Endothelial cell of umbilical vein (primary cell): ENCODE measurements around the gene DCLK1. TPM values are rescaled to one million over a fixed set of nuclear protein-coding genes. Genes with fewer than 3 reads are reported as not detected.

Experiments
- BruUV-seq: library from RNA; stranded (reverse); fragments of 400-500 nt; replicated peaks from 2 replicates; lab custom pipeline; 2021; lab: Mats Ljungman, UMichigan
- CTCF ChIA-PET: fragments of 300-600, 350-600 bp; sonication (Branson Sonifier 250); formaldehyde crosslinking; loops from one replicate; lab custom pipeline; 2021; ENCODE audit warnings: antibody characterized with exemption, inconsistent platforms; lab: Charles Lee
- POLR2A ChIA-PET: fragments of 300-600, 350-600 bp; sonication (Branson Sonifier 250); formaldehyde crosslinking; loops from one replicate; lab custom pipeline; 2021; ENCODE audit warnings: antibody characterized with exemption, inconsistent platforms; lab: Charles Lee
- DNase-seq: peaks from one replicate; pipeline ENCODE4 v3.0.0-alpha.2; 2011; ENCODE audit warnings: low read depth, low spot score
- FAIRE-seq: peaks from 2 replicates; lab custom pipeline; 2011; peaks lifted over from hg19 to GRCh38; lab: Jason Lieb, UNC
- H2AFZ ChIP-seq: 2 replicates; pipeline ENCODE4 v1.6.0; 2012; ENCODE audit warnings: low read depth, low read length, control low read depth, inconsistent platforms
- H3K27ac ChIP-seq: 2 replicates; pipeline ENCODE4 v1.5.1; 2011; ENCODE audit warnings: low read depth, mild to moderate bottlenecking, control low read depth, low read length, moderate library complexity; ENCODE audit not compliant: insufficient read depth
- H3K27me3 ChIP-seq, 2 experiments: 2 replicates each; pipeline versions ENCODE4 v1.6.0 to v1.6.1; 2011; ENCODE audit warnings: low read length in 2 of 2, mixed read lengths in 1 of 2; ENCODE audit not compliant: control insufficient read depth in 2 of 2, insufficient read depth in 2 of 2
- H3K36me3 ChIP-seq, 2 experiments: 2 replicates in 1 of 2; 3 replicates in 1 of 2; pipeline ENCODE4 v1.5.1; 2011; ENCODE audit warnings: low read length in 2 of 2, mild to moderate bottlenecking in 1 of 2, moderate library complexity in 1 of 2; ENCODE audit not compliant: control insufficient read depth in 2 of 2, insufficient read depth in 2 of 2; ENCODE audit errors: extremely low read depth in 1 of 2
- H3K4me1 ChIP-seq: 3 replicates; pipeline ENCODE4 v1.5.1; 2011; ENCODE audit warnings: mild to moderate bottlenecking, low read length; ENCODE audit not compliant: control insufficient read depth, insufficient read depth; ENCODE audit errors: extremely low read depth
- H3K4me2 ChIP-seq: 2 replicates; pipeline ENCODE4 v1.6.1; 2011; ENCODE audit warnings: low read length, control low read depth, mixed read lengths; ENCODE audit not compliant: insufficient read depth
- H3K4me3 ChIP-seq, 3 experiments: fragments of 200-600 bp in 1 of 3; sonication (generic), shearing (Covaris generic) in 1 of 3; replicated peaks in 1 of 3; 2 replicates each; pipeline ENCODE4 v1.5.1; 2011 to 2016; ENCODE audit warnings: control low read depth in 3 of 3, low read length in 3 of 3, mild to moderate bottlenecking in 2 of 3, inconsistent platforms in 1 of 3, low read depth in 1 of 3, moderate library complexity in 1 of 3; ENCODE audit not compliant: insufficient read depth in 1 of 3
- H3K79me2 ChIP-seq: 2 replicates; pipeline ENCODE4 v1.6.0; 2012; ENCODE audit warnings: low read length, inconsistent platforms; ENCODE audit not compliant: control insufficient read depth, insufficient read depth
- H3K9ac ChIP-seq: replicated peaks from 2 replicates; pipeline ENCODE3; 2011; ENCODE audit warnings: low read length, control low read depth; ENCODE audit not compliant: insufficient read depth; ENCODE audit errors: extremely low read depth
- H3K9me1 ChIP-seq: replicated peaks from 3 replicates; pipeline ENCODE4 v1.6.0; 2011; ENCODE audit warnings: mild to moderate bottlenecking, low read length; ENCODE audit not compliant: control insufficient read depth, insufficient read depth; ENCODE audit errors: extremely low read depth
- H3K9me3 ChIP-seq: replicated peaks from 2 replicates; pipeline ENCODE4 v1.5.1; 2012; ENCODE audit warnings: low read length, inconsistent platforms; ENCODE audit not compliant: control insufficient read depth, insufficient read depth
- H4K20me1 ChIP-seq: replicated peaks from 2 replicates; pipeline ENCODE3; 2011; ENCODE audit warnings: mild to moderate bottlenecking, low read length; ENCODE audit not compliant: control insufficient read depth, insufficient read depth; ENCODE audit errors: extremely low read depth
- CTCF ChIP-seq, 2 donors: IDR thresholded peaks; 1 replicate in 1 of 2; 2 replicates in 1 of 2; pipeline ENCODE4 v1.5.1; 2011; ENCODE audit warnings: low read length in 2 of 2, mild to moderate bottlenecking in 2 of 2, moderate library complexity in 2 of 2, control low read depth in 1 of 2, inconsistent platforms in 1 of 2, low read depth in 1 of 2; ENCODE audit not compliant: insufficient read depth in 1 of 2; ENCODE audit errors: extremely low read depth in 1 of 2
- EZH2 ChIP-seq: IDR thresholded peaks from 2 replicates; pipeline ENCODE4 v1.6.1; 2012; ENCODE audit warnings: borderline replicate concordance, low read depth, mild to moderate bottlenecking, moderate library complexity, low read length, inconsistent platforms; ENCODE audit not compliant: severe bottlenecking
- FOS ChIP-seq: IDR thresholded peaks from 2 replicates; pipeline ENCODE4 v1.6.1; 2011; ENCODE audit warnings: mild to moderate bottlenecking, low read length, moderate library complexity, borderline replicate concordance; ENCODE audit not compliant: insufficient read depth
- GATA2 ChIP-seq: IDR thresholded peaks from 2 replicates; pipeline ENCODE4 v1.7.0; 2011; ENCODE audit warnings: low read depth, mild to moderate bottlenecking, moderate library complexity, mixed read lengths, low read length; ENCODE audit not compliant: insufficient read length, insufficient read depth
- JUN ChIP-seq: IDR thresholded peaks from 2 replicates; pipeline ENCODE4 v1.6.1; 2011; ENCODE audit warnings: borderline replicate concordance, low read depth; ENCODE audit not compliant: insufficient read length, insufficient read depth
- MAX ChIP-seq: IDR thresholded peaks from 2 replicates; pipeline ENCODE4 v1.6.1; 2011; ENCODE audit not compliant: insufficient read depth, insufficient read length
- MYC ChIP-seq: IDR thresholded peaks from one replicate; pipeline ENCODE4 v1.6.1; 2011; ENCODE audit warnings: mild to moderate bottlenecking, low read depth, low read length
- POLR2A ChIP-seq: IDR thresholded peaks from 2 replicates; pipeline ENCODE4 v1.6.1; 2012; ENCODE audit warnings: low read depth, mild to moderate bottlenecking, control low read depth, low read length
- POLR2AphosphoS5 ChIP-seq: IDR thresholded peaks from 2 replicates; pipeline ENCODE4 v1.6.1; 2012; ENCODE audit warnings: low read depth, mild to moderate bottlenecking, control low read depth, low read length, moderate library complexity; ENCODE audit not compliant: insufficient read depth
- dilution Hi-C: fragments of 300-500 bp; cut with MboI; formaldehyde crosslinking; loops from one replicate; pipeline ENCODE4 v1.15.0; 2019; ENCODE audit warnings: low sequenced_read_pairs; ENCODE audit not compliant: extremely low pct_ligation_motif_present
- intact Hi-C: fragments of 100-400 bp; cut with micrococcal nuclease; formaldehyde crosslinking; loops from one replicate; pipeline ENCODE4 v1.10.0; 2022
- polyA plus RNA-seq, 4 experiments: library from polyadenylated mRNA; depleted of rRNA in 3 of 4; stranded (reverse) in 3 of 4; unstranded in 1 of 4; fragments of >200 nt; gene quantifications; 2 replicates each; pipeline versions ENCODE4 v1.2.1 to v1.2.3, GENCODE V29; 2011 to 2012; ENCODE audit warnings: missing spikeins in 1 of 4
- total RNA-seq: library from RNA; stranded (reverse); gene quantifications from 2 replicates; pipeline ENCODE4 v1.2.3, GENCODE V29; 2021

The DCLK1 gene
- total and polyA plus RNA-seq, 2 donors (not counting 3 experiments of a cell fraction or from before 2014, with no cell fraction given): 0.28 to 3.9 TPM

- H3K4me2 ChIP-seq: no peak overlapping the region
- H2AFZ ChIP-seq: no peak overlapping the region
- no peak for DNase-seq
- FAIRE-seq: no peak
- H3K9ac ChIP-seq: no peak overlapping the region
- ChIA-PET CTCF (interaction anchor here (1.7 kb wide), 1 partner anchor 62 kb away, joined by 4 read pairs; no protein-coding TSS in a partner anchor), POLR2A (no interaction called here)
- intact Hi-C loops (no loop called here), dilution Hi-C loops (no loop called here)
- no peak overlapping the region for H3K27ac ChIP-seq
- no TSS peak for BruUV-seq
- no peaks in the 10 kb centered on the region for H4K20me1 ChIP-seq
- peaks cover 10% of the 10 kb centered on the region for H3K4me1 ChIP-seq
- no peaks in the 10 kb centered on the region for H3K36me3 ChIP-seq
- H3K9me3 ChIP-seq: no peaks in the 10 kb centered on the region
- H3K79me2 ChIP-seq: no peaks in the 10 kb centered on the region
- H3K9me1 ChIP-seq: no peaks in the 10 kb centered on the region
- H3K4me3 ChIP-seq: no peak overlapping the region
- no peak for TF ChIP-seq MAX
- no peak for TF ChIP-seq EZH2
- no peak for TF ChIP-seq POLR2AphosphoS5
- no peak for TF ChIP-seq MYC
- TF ChIP-seq FOS: no peak
- TF ChIP-seq POLR2A: no peak
- no peak for TF ChIP-seq GATA2
- no peak for TF ChIP-seq JUN
- TF ChIP-seq CTCF (IDR thresholded peaks at IDR 0.05; ENCODE audit: extremely low read depth in 1 of 2, insufficient read depth in 1 of 2, low read depth in 1 of 2, low read length in 2 of 2): no peak
- no peaks in the 10 kb centered on the region for H3K27me3 ChIP-seq
These were observed 403.3 kb downstream of the DCLK1 start for GRCh38 chr13:35727881-35728280.
